ENCODE results near the gene SLC7A11. TPM values are rescaled to one million over a fixed set of nuclear protein-coding genes. Genes with fewer than 3 reads are reported as not detected.

SLC7A11 gene
- total RNA-seq, 4 donors from 2014 or later = under 0.01 to 2.5 (median 0.82) TPM; not detected in 1

DNA sequence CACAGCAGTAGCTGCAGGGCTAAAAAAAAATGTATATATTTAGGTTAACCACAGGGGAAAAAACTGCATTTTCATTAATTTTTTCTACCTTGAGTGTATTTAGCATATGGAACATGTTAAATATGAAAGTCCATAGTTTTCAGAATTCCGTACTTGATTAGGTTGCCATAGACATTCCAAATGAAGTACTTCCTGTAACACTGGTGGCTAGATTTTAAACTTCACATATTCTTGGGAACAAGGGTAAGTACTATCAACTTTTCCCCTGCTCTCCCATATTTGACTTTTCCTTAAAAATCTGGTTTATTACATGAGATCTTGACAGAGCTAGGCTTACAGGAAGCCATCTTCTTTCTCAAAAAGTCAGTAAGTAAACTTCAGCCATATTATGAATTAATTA is 9.8 kb downstream of the SLC7A11 start:
- TF ChIP-seq POLR2A (IDR thresholded peaks at IDR 0.05) = no peak
- no peak for TF ChIP-seq POLR2AphosphoS5 (IDR thresholded peaks at IDR 0.05)
- TF ChIP-seq, protein P1, sequence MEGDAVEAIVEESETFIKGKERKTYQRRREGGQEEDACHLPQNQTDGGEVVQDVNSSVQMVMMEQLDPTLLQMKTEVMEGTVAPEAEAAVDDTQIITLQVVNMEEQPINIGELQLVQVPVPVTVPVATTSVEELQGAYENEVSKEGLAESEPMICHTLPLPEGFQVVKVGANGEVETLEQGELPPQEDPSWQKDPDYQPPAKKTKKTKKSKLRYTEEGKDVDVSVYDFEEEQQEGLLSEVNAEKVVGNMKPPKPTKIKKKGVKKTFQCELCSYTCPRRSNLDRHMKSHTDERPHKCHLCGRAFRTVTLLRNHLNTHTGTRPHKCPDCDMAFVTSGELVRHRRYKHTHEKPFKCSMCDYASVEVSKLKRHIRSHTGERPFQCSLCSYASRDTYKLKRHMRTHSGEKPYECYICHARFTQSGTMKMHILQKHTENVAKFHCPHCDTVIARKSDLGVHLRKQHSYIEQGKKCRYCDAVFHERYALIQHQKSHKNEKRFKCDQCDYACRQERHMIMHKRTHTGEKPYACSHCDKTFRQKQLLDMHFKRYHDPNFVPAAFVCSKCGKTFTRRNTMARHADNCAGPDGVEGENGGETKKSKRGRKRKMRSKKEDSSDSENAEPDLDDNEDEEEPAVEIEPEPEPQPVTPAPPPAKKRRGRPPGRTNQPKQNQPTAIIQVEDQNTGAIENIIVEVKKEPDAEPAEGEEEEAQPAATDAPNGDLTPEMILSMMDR (IDR thresholded peaks at IDR 0.05) = no peak
- no peak for TF ChIP-seq EP300 (IDR thresholded peaks at IDR 0.05; ENCODE audit: low read depth)
- in situ Hi-C loops (cut with MboI; ENCODE audit: low pct_ligation_motif_present in 1 of 4, low pct_unique_long_range_greater_than_20kb in 1 of 4, low sequenced_read_pairs in 3 of 4) = no loop called here

DNA sequence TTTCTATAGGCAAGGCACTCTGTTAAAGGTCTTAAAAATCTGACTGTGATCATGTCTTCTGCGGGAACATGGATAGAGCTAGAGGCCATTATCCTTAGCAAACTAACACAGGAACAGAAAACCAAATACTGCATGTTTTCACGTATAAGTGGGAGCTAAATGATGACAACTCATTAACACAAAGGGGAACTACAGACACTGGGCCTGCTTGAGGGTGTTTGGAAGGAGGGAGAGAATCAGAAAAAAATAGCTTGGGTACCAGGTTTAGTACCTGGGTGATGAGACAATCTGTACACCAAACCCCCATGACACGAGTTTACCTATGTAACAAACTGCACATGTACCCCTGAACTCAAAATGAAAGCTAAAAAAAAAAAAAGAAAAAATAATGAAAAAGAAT is 12.1 kb downstream of the SLC7A11 start:
- in situ Hi-C loops (cut with MboI; ENCODE audit: low pct_ligation_motif_present in 1 of 4, low pct_unique_long_range_greater_than_20kb in 1 of 4, low sequenced_read_pairs in 3 of 4) (no loop called here), intact Hi-C loops (cut with DNase I; ENCODE audit: low total_unique reads) (no loop called here)
- TF ChIP-seq POLR2AphosphoS5 (IDR thresholded peaks at IDR 0.05) (no peak), EP300 (IDR thresholded peaks at IDR 0.05; ENCODE audit: low read depth) (no peak), POLR2A (IDR thresholded peaks at IDR 0.05) (no peak)
- TF ChIP-seq, protein P1 (IDR thresholded peaks at IDR 0.05) = no peak
- peaks cover 0 to 2% (median 0%) of the 10 kb centered on the region in 4 donors for H3K4me1 ChIP-seq
- WGBS, 2 donors (ENCODE audit: low coverage in 1 of 2) = 85 to 88% methylated on average over 3 of the region's 3 CpGs
- H3K9me3 ChIP-seq = no peaks in the 10 kb centered on the region
- no peak overlapping the region for H3K4me3 ChIP-seq
- H3K27me3 ChIP-seq = no peaks in the 10 kb centered on the region
- no peak for DNase-seq
- no peak overlapping the region for H3K27ac ChIP-seq
- H3K36me3 ChIP-seq = no peaks in the 10 kb centered on the region

More for the DNA sequence above, 9.8 kb downstream of the SLC7A11 start:
- Histone ChIP-seq H3K27me3 (no peaks in the 10 kb centered on the region), H3K9me3 (no peaks in the 10 kb centered on the region), H3K36me3 (no peaks in the 10 kb centered on the region), H3K4me1 (peaks cover 0 to 7% (median 0%) of the 10 kb centered on the region in 4 donors), H3K27ac (no peak overlapping the region), H3K4me3 (no peak overlapping the region)
- no peak for DNase-seq
- 94 to 100% methylated on average over 1 of the region's 1 CpG for WGBS, 2 donors (ENCODE audit: low coverage in 1 of 2)
- intact Hi-C loops (cut with DNase I; ENCODE audit: low total_unique reads) = no loop called here

DNA sequence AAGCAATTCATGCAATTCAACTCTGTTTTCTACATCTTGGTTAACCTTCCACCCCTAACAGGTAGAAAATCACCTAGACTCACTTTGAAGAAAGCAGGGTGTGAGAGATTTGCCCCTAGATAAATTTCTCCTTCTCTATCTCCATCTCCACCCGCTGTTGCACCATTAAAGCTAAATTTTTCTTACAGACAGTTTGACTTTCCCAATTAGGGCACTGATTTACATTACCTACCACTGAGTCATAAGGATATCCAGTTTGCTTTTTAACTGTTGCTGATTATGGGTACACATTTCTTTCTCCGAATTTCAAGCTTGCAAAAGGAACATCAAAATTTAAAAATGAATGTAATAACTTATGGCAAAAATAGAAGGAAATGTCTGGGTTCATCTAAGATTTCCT is 13.0 kb downstream of the SLC7A11 start:
- Histone ChIP-seq H3K36me3 (no peaks in the 10 kb centered on the region), H3K27me3 (no peaks in the 10 kb centered on the region), H3K9me3 (no peaks in the 10 kb centered on the region), H3K4me3 (no peak overlapping the region), H3K27ac (no peak overlapping the region), H3K4me1 (no peaks in the 10 kb centered on the region)
- WGBS, 2 donors (ENCODE audit: low coverage in 1 of 2) = 90% methylated on average over 2 of the region's 2 CpGs
- no peak for TF ChIP-seq POLR2AphosphoS5 (IDR thresholded peaks at IDR 0.05)
- TF ChIP-seq, protein P1 (IDR thresholded peaks at IDR 0.05) = no peak
- no peak for TF ChIP-seq EP300 (IDR thresholded peaks at IDR 0.05; ENCODE audit: low read depth)
- TF ChIP-seq POLR2A (IDR thresholded peaks at IDR 0.05) = no peak
- intact Hi-C loops (cut with DNase I; ENCODE audit: low total_unique reads) = no loop called here
- in situ Hi-C loops (cut with MboI; ENCODE audit: low pct_ligation_motif_present in 1 of 4, low pct_unique_long_range_greater_than_20kb in 1 of 4, low sequenced_read_pairs in 3 of 4) = no loop called here
- DNase-seq = no peak

DNA sequence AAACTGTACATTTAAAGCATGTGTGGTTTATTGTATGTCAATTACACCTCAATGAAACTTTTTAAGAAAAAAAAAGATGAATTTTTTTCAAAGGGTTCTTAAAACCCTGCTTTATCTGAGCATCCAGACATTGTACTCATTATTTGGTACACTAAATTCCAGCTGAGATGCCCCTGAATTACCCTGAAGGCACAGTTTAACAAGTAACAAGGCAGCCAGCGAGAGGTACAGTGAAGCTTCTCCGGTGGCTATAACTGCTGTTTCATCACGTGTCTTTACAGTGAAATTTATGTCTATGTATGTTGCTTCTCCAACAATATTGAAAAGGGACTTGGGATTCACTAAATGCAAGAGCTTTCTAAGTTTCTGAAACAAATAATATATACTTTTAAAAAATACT is 15.8 kb downstream of the SLC7A11 start:
- TF ChIP-seq POLR2AphosphoS5 (IDR thresholded peaks at IDR 0.05) (no peak), POLR2A (IDR thresholded peaks at IDR 0.05) (no peak), EP300 (IDR thresholded peaks at IDR 0.05; ENCODE audit: low read depth) (no peak)
- TF ChIP-seq, protein P1 (IDR thresholded peaks at IDR 0.05) = no peak
- Histone ChIP-seq H3K9me3 (no peaks in the 10 kb centered on the region), H3K27me3 (no peaks in the 10 kb centered on the region), H3K27ac (no peak overlapping the region), H3K4me3 (no peak overlapping the region), H3K4me1 (peaks cover 5 to 10% (median 7%) of the 10 kb centered on the region in 4 donors), H3K36me3 (no peaks in the 10 kb centered on the region)
- intact Hi-C loops (cut with DNase I; ENCODE audit: low total_unique reads) (no loop called here), in situ Hi-C loops (cut with MboI; ENCODE audit: low pct_ligation_motif_present in 1 of 4, low pct_unique_long_range_greater_than_20kb in 1 of 4, low sequenced_read_pairs in 3 of 4) (no loop called here)
- WGBS, 2 donors (ENCODE audit: low coverage in 1 of 2) = 70 to 88% methylated on average over 3 of the region's 3 CpGs
- no peak for DNase-seq
